HG02798 (cell line): Measurements from ENCODE around the gene CSGALNACT2.
A peak's percentile ranks its signal among the peaks of the same experiment; 100 is the strongest.
"Not testable (repeated sequence)": the region's sequence is repeated elsewhere in the genome, so short reads cannot be mapped to it uniquely, and the experiment has no call there.

Source experiments
- ATAC-seq: cut with Tn5 transposase; IDR thresholded peaks from one replicate; pipeline ENCODE4 v1.9.1; 2021; ENCODE audit warnings: mild to moderate bottlenecking; ENCODE audit not compliant: unreplicated experiment, poor library complexity

The CSGALNACT2 gene

GRCh38 chr10:43136995-43137716 is 1.1 kb upstream of the CSGALNACT2 start:
- ATAC-seq, result no peak

- peak; percentile 17 for ATAC-seq
These were observed 576 bp upstream of the CSGALNACT2 start for GRCh38 chr10:43137717-43138020.

DNA sequence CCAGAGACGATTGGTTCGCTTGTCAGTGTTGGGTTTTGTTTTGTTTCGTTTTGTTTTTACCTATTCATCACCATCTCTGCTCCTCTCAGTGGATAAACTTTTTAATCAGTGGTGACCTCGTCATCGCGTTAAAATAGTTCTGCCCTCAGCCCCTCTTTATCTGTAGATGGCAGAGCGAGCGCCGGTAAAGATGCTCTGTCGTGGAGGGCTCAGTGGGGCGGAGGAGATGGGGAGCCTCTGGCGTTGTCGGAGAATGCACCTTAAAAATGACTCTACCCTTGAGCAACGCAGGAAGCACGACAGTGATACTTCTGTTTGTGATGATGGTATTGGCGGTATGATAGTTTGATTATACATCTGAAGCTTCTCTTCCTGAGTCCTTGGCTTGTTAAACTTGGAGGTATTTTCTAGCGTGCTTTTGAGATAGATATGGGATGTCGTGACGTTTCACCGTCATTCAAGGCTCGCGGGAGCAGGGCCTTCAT is 554 bp downstream of the CSGALNACT2 start:
- peak; percentile 31 for ATAC-seq

DNA sequence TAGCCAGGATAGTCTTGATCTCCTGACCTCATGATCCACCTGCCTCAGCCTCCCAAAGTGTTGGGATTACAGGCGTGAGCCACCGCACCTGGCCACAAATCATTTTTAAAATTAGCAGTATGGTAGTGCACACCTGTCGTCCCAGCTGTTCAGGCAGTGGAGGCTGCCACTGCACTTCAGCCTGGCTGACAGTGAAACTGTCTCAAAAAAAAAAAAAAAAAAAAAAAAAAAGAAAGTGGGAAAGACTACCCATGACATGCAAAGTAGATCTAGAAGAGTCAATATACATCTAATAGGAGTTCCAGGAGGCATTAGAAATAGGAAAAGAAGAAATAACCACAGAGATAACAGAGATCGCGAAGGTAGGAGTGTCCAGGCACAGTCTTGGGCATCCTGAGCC is 3.2 kb downstream of the CSGALNACT2 start:
- ATAC-seq, result peak; percentile 18

GRCh38 chr10:43145311-43145710 is 7.1 kb downstream of the CSGALNACT2 start:
- no peak for ATAC-seq

DNA sequence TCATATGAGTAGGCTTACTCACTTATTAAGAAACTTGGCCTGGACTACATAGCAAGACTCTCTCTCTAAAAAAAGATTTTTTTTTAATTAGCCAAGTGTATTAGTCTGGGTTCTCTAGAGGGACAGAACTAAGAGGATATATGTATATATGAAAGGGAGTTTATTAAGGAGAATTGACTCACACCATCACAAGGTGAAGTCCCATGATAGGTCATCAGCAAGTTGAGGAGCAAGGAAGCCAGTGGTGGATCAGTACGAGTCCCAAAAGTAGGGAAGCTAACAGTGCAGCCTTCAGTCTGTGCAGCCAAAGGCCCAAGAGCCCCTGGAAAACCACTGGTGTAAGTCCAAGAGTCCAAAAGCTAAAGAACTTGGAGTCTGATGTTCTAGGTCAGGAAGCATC is 7.7 kb downstream of the CSGALNACT2 start:
- ATAC-seq, result not testable (repeated sequence)

DNA sequence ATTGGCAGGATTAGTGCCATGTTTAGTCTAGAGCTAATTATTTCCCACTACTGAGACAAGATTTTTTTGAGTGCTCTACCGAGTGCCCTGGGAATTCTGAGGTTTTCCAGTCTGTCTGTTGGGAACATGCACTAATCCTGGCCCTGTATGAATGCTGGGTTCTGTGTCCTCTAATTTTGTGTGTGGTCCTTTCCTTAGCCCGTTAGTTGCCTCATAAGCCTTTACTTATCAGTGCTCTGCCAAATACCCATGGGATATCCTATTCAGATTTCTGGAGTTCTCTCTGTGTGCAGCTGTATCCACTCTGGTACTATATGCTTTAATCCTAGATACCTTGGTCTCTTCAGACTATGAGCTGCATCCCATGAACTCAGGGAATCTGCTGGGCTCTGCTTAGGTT is 13.1 kb downstream of the CSGALNACT2 start:
- no peak for ATAC-seq

- no peak for ATAC-seq
These were observed 15.7 kb downstream of the CSGALNACT2 start for GRCh38 chr10:43153901-43154300.

- no peak for ATAC-seq
These were observed 17.0 kb downstream of the CSGALNACT2 start for GRCh38 chr10:43155221-43155620.

DNA sequence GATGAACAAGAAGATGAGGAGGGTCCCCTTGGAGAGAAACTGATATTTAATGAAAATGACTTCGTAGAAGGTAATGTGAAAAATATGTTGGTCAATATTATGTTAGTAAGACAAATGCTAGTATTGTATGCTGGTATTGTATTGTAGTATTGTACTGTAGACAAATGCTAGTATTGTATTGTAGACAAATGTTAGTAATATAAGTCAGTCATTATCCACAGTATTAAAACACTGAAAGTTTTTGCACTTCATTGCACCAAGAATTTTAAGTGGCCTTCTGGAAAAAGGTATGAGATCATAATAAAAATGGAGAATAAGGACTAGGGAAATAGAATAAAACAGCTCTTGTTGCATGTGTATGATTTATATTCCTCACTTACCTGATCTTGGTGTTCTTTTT is 17.5 kb downstream of the CSGALNACT2 start:
- no peak for ATAC-seq

- ATAC-seq, result no peak
These were observed 18.5 kb downstream of the CSGALNACT2 start for GRCh38 chr10:43156590-43157341.

GRCh38 chr10:43158636-43159035 is 20.4 kb downstream of the CSGALNACT2 start:
- no peak for ATAC-seq

GRCh38 chr10:43160046-43160920 is 22.0 kb downstream of the CSGALNACT2 start:
- peak; percentile 50 for ATAC-seq

- peak; percentile 69 for ATAC-seq
These were observed 22.6 kb downstream of the CSGALNACT2 start for GRCh38 chr10:43160921-43161255.

GRCh38 chr10:43162604-43163003 is 24.4 kb downstream of the CSGALNACT2 start:
- ATAC-seq, result no peak

GRCh38 chr10:43166207-43166879 is 28.1 kb downstream of the CSGALNACT2 start:
- no peak for ATAC-seq

- ATAC-seq, result peak; percentile 83
These were observed 28.7 kb downstream of the CSGALNACT2 start for GRCh38 chr10:43166880-43167497.

GRCh38 chr10:43167498-43167889 is 29.2 kb downstream of the CSGALNACT2 start:
- no peak for ATAC-seq

GRCh38 chr10:43170491-43170890 is 32.2 kb downstream of the CSGALNACT2 start:
- ATAC-seq, result no peak

- no peak for ATAC-seq
These were observed 34.4 kb downstream of the CSGALNACT2 start for GRCh38 chr10:43172645-43173044.
